H1 (cell line): Measurements from ENCODE around the gene PLXNB3.

Experiments
- ATF3 ChIP-seq: IDR thresholded peaks from 2 replicates; pipeline ENCODE4 v1.6.1; 2011; ENCODE audit warnings: low read depth, mild to moderate bottlenecking, low read length; ENCODE audit not compliant: insufficient read depth
- BRCA1 ChIP-seq: IDR thresholded peaks from 2 replicates; pipeline ENCODE4 v1.6.1; 2012; ENCODE audit warnings: low read depth, low read length, improper control_type of control experiment
- CEBPB ChIP-seq: IDR thresholded peaks from 2 replicates; pipeline ENCODE4 v1.6.1; 2012; ENCODE audit warnings: low read depth, low read length
- CTCF ChIP-seq, 3 experiments: IDR thresholded peaks; 1 replicate in 2 of 3; 2 replicates in 1 of 3; pipeline versions ENCODE4 v1.5.1 to v1.6.1; 2011; ENCODE audit warnings: low read length in 3 of 3, mild to moderate bottlenecking in 3 of 3, inconsistent platforms in 2 of 3, low read depth in 1 of 3, moderate library complexity in 1 of 3; ENCODE audit not compliant: insufficient read depth in 1 of 3; ENCODE audit errors: control extremely low read depth in 1 of 3
- EGR1 ChIP-seq: IDR thresholded peaks from 2 replicates; pipeline ENCODE4 v1.6.1; 2011; ENCODE audit warnings: low read depth, low read length, borderline replicate concordance
- JUN ChIP-seq: IDR thresholded peaks from 2 replicates; pipeline ENCODE4 v1.6.1; 2011; ENCODE audit warnings: low read depth, mild to moderate bottlenecking, improper control_type of control experiment, low read length
- KDM1A ChIP-seq: fragments of 200-600, 300-600 bp; sonication (generic); IDR thresholded peaks from 2 replicates; pipeline ENCODE4 v1.7.1; 2016; ENCODE audit warnings: mild to moderate bottlenecking, low read length, borderline replicate concordance
- MAX ChIP-seq: IDR thresholded peaks from 2 replicates; pipeline ENCODE4 v1.6.1; 2012; ENCODE audit warnings: inconsistent platforms
- PHF8 ChIP-seq: fragments of 200-600 bp; sonication (generic); conservative IDR thresholded peaks from 2 replicates; pipeline ENCODE4 v1.7.1; 2012; ENCODE audit warnings: low read depth, mild to moderate bottlenecking, inconsistent platforms, low read length, moderate library complexity
- POLR2A ChIP-seq, 2 experiments: IDR thresholded peaks; 1 replicate in 1 of 2; 2 replicates in 1 of 2; pipeline ENCODE4 v1.6.1; 2011; ENCODE audit warnings: low read depth in 2 of 2, low read length in 2 of 2, mild to moderate bottlenecking in 2 of 2; ENCODE audit errors: control extremely low read depth in 1 of 2
- RNF2 ChIP-seq: fragments of 200-900, 300-1000 bp; sonication (generic); IDR thresholded peaks from 2 replicates; pipeline ENCODE4 v1.7.1; 2016; ENCODE audit warnings: borderline replicate concordance, low read depth, mild to moderate bottlenecking, antibody characterized with exemption, low read length; ENCODE audit not compliant: poor library complexity, severe bottlenecking; ENCODE audit errors: missing control alignments
- SP1 ChIP-seq: IDR thresholded peaks from 2 replicates; pipeline ENCODE4 v1.6.1; 2011; ENCODE audit warnings: low read depth, low read length
- SUZ12 ChIP-seq: fragments of 200-600 bp; sonication (generic); IDR thresholded peaks from 2 replicates; pipeline ENCODE4 v1.6.1; 2012; ENCODE audit warnings: mild to moderate bottlenecking, inconsistent platforms, low read length, moderate library complexity, mixed read lengths
- YY1 ChIP-seq: IDR thresholded peaks from 2 replicates; pipeline ENCODE4 v1.6.1; 2011; ENCODE audit warnings: low read depth, mild to moderate bottlenecking, low read length

GRCh38 chrX:153724252-153725038 is 39.6 kb upstream of the PLXNB3 start, which contains the start of the genes ABCD1 and BCAP31:
- no peak for TF ChIP-seq POLR2A (IDR thresholded peaks at IDR 0.05; ENCODE audit: control extremely low read depth in 1 of 2, low read depth in 2 of 2, low read length in 2 of 2)
- TF ChIP-seq BRCA1, result no peak
- no peak for TF ChIP-seq CTCF (IDR thresholded peaks at IDR 0.05; ENCODE audit: control extremely low read depth in 1 of 3, insufficient read depth in 1 of 3, low read depth in 1 of 3, low read length in 3 of 3)
- no peak for TF ChIP-seq SUZ12
- TF ChIP-seq ATF3, result no peak
- TF ChIP-seq EGR1, result no peak
- peak; percentile 50; the same call in 1 of the 2 replicates for TF ChIP-seq PHF8
- TF ChIP-seq CEBPB, result no peak
- no peak for TF ChIP-seq JUN
- TF ChIP-seq MAX, result no peak
- TF ChIP-seq YY1, result no peak
- TF ChIP-seq KDM1A, result no peak
- TF ChIP-seq RNF2, result no peak
- TF ChIP-seq SP1, result no peak
